ENCODE results near the gene UFD1. TPM values are rescaled to one million over a fixed set of nuclear protein-coding genes. Genes with fewer than 3 reads are reported as not detected.

The UFD1 gene
- total RNA-seq, 1 experiment from 2014 or later, result 74.4 TPM

GRCh38 chr22:19448739-19449421 lies 30.1 kb downstream of the UFD1 start:
- H3K23me2 ChIP-seq (ENCODE audit: insufficient read length, low read depth, low read length, poor library complexity, severe bottlenecking), result peaks cover 9% of the 10 kb centered on the region
- H3K14ac ChIP-seq (ENCODE audit: insufficient read depth, low read length), result no peak overlapping the region
- H3K9ac ChIP-seq (ENCODE audit: extremely low read depth, insufficient read length, low read length), result no peak overlapping the region
- H3T11ph ChIP-seq (ENCODE audit: low read length), result no peak overlapping the region
- H3K27ac ChIP-seq (ENCODE audit: insufficient read length, low read depth, low read length), result no peak overlapping the region
- no peaks in the 10 kb centered on the region; the same call in 1 of the 2 replicates for H3K27me3 ChIP-seq (ENCODE audit: insufficient read depth, low read length)
- H2BK5ac ChIP-seq (ENCODE audit: insufficient read length, low read length), result no peak overlapping the region
- Mint-ChIP-seq H3K9me3 (no peaks in the 10 kb centered on the region; a peak in 1 of 5 replicates), H3K27me3 (ENCODE audit: low read depth) (peaks cover 19% of the 10 kb centered on the region), H3K4me1 (peaks cover 16 to 18% of the 10 kb centered on the region in 2 experiments), H3K4me3 (peak overlapping the region; percentile 84 to 97), H3K36me3 (ENCODE audit: insufficient read depth in 1 of 3, low read depth in 3 of 3) (peaks cover 11 to 66% (median 43%) of the 10 kb centered on the region in 3 experiments), H3K27ac (no peak overlapping the region)
- H3K4me2 ChIP-seq (ENCODE audit: insufficient read depth, insufficient read length, low read length), result peak overlapping the region; percentile 91
- H3K9me3 ChIP-seq (ENCODE audit: control insufficient read depth, low read depth, low read length), result no peaks in the 10 kb centered on the region
- H3K18ac ChIP-seq (ENCODE audit: insufficient read length, low read depth, low read length), result no peak overlapping the region
- no peak overlapping the region for H4K5ac ChIP-seq (ENCODE audit: insufficient read length, low read depth, low read length)
- no peak overlapping the region for H2BK20ac ChIP-seq (ENCODE audit: low read depth, low read length, poor library complexity, severe bottlenecking)
- no peak overlapping the region for H2BK15ac ChIP-seq (ENCODE audit: low read depth, low read length)
- no peaks in the 10 kb centered on the region for H3K79me1 ChIP-seq (ENCODE audit: insufficient read depth, low read depth, low read length, poor library complexity, severe bottlenecking)
- H2BK120ac ChIP-seq (ENCODE audit: low read depth, low read length, poor library complexity, severe bottlenecking), result no peak overlapping the region
- no peak overlapping the region for H3K56ac ChIP-seq (ENCODE audit: insufficient read length, low read depth, low read length)
- no peak overlapping the region for H2BK12ac ChIP-seq (ENCODE audit: insufficient read length, low read depth, low read length)
- H3K79me2 ChIP-seq (ENCODE audit: insufficient read depth, low read length), result no peaks in the 10 kb centered on the region; the same call in 1 of the 2 replicates
- TF ChIP-seq CTCF (conservative IDR thresholded peaks at IDR 0.05), result no peak
- no peak overlapping the region for H2AFZ ChIP-seq (ENCODE audit: low read length)
- no peak overlapping the region for H2AK5ac ChIP-seq (ENCODE audit: insufficient read length, low read length)
- no peak for DNase-seq
- no peaks in the 10 kb centered on the region for H3K4me1 ChIP-seq (ENCODE audit: insufficient read depth, low read length)
- H4K91ac ChIP-seq (ENCODE audit: insufficient read length, low read depth, low read length), result no peak overlapping the region
- no peak overlapping the region for H4K8ac ChIP-seq (replicated peaks; ENCODE audit: insufficient read length, low read depth, low read length)
- no peak overlapping the region for H3K4ac ChIP-seq (ENCODE audit: low read depth, low read length)
- peaks cover 2% of the 10 kb centered on the region for H4K20me1 ChIP-seq (ENCODE audit: control insufficient read depth, insufficient read depth, insufficient read length)
- H3K23ac ChIP-seq (ENCODE audit: insufficient read length, low read depth, low read length), result no peak overlapping the region
- no CpG with 5 or more reads among the region's 5 CpGs for WGBS (ENCODE audit: extremely low coverage, insufficient read length, low lambda C conversion rate)

Measured in H9 (cell line).